NB4 (cell line): ENCODE data around the gene TSTD1.
"Not testable (repeated sequence)": the region's sequence is repeated elsewhere in the genome, so short reads cannot be mapped to it uniquely, and the experiment has no call there.

ENCODE experiments used
- DNase-seq: peaks from one replicate; pipeline ENCODE4 v3.0.0; 2010; ENCODE audit warnings: low read depth
- H3K4me3 ChIP-seq: one replicate; pipeline ENCODE4 v1.5.1; 2011; ENCODE audit warnings: mild to moderate bottlenecking, low read depth, low read length, moderate library complexity
- MAX ChIP-seq: IDR thresholded peaks from 2 replicates; pipeline ENCODE4 v1.6.1; 2011; ENCODE audit warnings: low read depth, low read length
- MYC ChIP-seq: IDR thresholded peaks from 2 replicates; pipeline ENCODE4 v1.6.1; 2011; ENCODE audit warnings: low read depth, low read length
- POLR2A ChIP-seq: IDR thresholded peaks from 2 replicates; pipeline ENCODE4 v1.6.1; 2011; ENCODE audit warnings: mild to moderate bottlenecking; ENCODE audit not compliant: insufficient read length; ENCODE audit errors: extremely low read depth
- TF ChIP-seq, protein P1 (sequence below): IDR thresholded peaks from one replicate; pipeline ENCODE4 v1.5.1; 2012; ENCODE audit warnings: low read depth, low read length

Gene TSTD1

DNA sequence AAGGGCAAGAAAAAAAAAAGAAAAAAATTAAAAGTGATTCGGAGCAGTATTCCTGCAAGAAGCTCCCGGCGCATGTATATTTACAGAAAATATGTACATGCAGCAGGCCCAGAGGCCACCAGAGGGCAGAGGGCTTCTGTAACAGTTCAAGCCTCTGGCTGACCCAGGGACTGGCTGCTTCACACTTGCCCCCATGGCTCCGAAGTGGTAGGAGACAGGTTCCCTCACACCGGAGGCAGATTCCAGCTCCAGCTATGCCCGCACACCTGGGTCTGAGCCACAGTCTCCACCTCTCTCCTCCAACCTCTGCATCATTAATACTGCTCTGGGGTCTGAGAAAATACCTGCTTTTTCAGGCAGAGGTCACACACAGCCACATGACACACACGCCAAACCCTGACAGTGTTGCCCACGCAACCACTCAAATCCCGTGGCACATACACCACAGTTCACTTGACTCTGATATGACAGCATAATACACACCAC lies 33.2 kb upstream of the TSTD1 start:
- no peak for TF ChIP-seq POLR2A
- TF ChIP-seq, protein P1, sequence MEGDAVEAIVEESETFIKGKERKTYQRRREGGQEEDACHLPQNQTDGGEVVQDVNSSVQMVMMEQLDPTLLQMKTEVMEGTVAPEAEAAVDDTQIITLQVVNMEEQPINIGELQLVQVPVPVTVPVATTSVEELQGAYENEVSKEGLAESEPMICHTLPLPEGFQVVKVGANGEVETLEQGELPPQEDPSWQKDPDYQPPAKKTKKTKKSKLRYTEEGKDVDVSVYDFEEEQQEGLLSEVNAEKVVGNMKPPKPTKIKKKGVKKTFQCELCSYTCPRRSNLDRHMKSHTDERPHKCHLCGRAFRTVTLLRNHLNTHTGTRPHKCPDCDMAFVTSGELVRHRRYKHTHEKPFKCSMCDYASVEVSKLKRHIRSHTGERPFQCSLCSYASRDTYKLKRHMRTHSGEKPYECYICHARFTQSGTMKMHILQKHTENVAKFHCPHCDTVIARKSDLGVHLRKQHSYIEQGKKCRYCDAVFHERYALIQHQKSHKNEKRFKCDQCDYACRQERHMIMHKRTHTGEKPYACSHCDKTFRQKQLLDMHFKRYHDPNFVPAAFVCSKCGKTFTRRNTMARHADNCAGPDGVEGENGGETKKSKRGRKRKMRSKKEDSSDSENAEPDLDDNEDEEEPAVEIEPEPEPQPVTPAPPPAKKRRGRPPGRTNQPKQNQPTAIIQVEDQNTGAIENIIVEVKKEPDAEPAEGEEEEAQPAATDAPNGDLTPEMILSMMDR = peak; percentile 67
- H3K4me3 ChIP-seq = no peak overlapping the region
- peak; percentile 73 for DNase-seq

DNA sequence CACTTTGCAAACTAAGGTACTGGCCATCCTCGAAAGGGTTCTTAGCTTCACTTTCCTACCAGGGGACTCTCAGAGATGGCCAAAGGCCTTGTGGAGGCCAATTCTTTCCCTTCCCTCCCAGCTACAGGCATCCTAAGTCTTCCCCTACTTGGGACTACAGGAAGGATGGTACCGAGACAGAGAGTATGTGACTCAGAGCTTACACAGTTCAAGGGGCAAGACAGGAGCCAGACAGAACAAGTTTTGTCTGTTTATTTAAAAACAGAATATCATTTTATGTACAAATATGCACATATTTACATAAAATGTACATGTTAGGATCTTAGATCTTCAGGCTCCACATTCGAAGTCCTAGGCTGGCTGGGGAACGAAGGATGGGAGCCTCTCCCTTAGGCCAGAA lies 32.0 kb upstream of the TSTD1 start:
- TF ChIP-seq MYC (no peak), POLR2A (no peak), MAX (no peak)
- TF ChIP-seq, protein P1 = no peak
- DNase-seq = no peak
- H3K4me3 ChIP-seq = no peak overlapping the region

DNA sequence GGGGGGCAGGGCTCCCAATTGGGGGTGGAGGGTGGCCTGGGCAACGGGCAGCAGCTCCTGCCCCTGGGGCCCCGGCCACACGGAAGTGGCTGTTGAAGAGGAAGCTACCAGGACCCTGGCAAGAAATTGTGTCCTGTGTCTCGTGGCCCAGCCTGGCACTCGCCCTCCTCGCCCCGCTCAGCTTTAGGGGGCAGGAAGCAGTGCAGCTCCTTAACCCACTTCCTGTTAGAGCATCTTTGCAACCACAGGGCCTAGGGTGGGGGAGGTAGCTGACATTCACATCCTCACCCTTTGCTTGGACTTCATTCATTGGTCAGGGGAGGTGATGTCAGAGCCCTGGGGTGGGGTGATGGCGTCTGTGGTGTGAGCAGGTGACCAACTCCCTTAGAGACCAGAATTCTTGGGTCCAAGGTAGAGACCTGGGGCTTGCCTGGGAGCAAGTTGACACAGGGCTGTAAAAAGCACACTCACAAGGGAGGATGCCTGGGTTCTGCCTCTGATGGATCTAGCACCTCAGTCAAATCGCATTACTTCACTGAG lies 31.0 kb upstream of the TSTD1 start, which contains the start of gene ARHGAP30:
ARHGAP30 (minus strand) TSS at position 161 of the 540 bp plus-strand sequence. CDS start 267 bp downstream, outside the sequence.
- peak within 1 kb of the TSS; percentile 70 for H3K4me3 ChIP-seq

DNA sequence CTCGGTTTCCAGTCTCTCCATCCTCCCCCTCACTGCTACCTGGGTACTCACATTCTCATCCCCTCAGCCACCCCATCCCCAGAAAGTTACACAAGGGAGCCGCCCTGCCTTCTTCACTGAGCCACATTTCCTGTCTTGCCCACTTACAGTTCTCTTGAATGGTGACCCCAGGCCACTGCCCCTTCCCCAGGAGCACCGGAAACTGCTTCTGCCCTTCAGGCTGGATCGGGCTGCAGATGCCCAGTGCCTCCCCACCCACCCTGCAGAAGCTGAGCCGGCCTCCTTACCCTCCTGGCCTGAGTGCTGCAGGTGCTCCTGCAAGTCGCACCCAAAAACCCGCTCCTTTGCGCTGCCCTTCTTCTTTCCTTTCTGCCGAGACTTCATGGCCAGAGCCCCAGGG lies 30.5 kb upstream of the TSTD1 start:
- H3K4me3 ChIP-seq = peak overlapping the region; percentile 70
- DNase-seq = no peak

More for the DNA sequence above, 31.0 kb upstream of the TSTD1 start, which contains the start of gene ARHGAP30:
- TF ChIP-seq POLR2A = peak; percentile 57
- TF ChIP-seq, protein P1 = no peak
- TF ChIP-seq MYC = peak; percentile 87
- TF ChIP-seq MAX = peak; percentile 67; the same call in 1 of the 2 replicates
- DNase-seq = peak; percentile 94

DNA sequence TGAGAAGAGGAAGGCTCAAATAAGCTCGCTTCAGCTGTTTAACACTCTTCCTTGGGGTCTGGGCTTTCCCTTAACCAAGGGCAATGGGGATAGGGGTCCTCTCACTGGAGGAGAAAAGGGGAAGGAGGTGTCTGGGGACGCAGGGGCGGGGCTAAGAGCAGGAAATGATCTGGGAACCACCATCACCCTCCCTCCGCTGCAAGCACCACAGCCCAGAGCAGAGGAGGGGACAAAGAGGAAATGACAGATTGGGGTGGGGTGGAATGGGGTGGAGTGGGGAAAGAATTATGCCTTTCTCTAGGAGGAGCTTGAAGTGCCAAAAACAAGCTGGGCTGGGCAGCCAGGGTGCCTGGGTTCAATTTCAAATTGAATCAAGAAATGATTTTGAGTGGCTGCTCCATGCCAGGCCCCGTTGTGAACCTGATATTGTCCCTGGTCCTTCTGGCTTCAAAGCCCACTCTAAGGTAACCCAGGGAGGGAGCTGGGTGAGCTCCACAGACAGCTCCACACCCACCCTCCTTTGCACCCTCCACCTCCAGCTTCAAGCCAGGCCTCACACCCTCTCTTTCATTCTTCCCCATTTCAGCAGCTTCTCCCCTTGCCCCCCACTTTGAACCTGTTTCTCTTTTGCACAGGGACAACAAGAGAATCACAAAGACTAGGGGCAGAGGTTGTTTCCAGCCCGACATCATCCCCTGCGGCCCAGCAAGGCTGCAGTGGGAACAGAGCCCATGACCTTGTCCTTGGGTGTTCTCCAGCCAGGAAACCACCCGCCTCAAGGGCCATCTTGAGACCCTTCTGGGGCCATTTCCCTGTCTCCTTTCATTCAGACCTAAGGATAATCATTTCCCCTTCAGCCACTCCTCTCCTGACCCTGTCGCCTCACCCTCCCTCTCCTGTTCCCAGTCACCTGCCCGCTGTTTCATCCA lies 29.8 kb upstream of the TSTD1 start:
- no peak for TF ChIP-seq MAX
- peak; percentile 2 for TF ChIP-seq POLR2A
- DNase-seq = peak; percentile 94
- H3K4me3 ChIP-seq = peak overlapping the region; percentile 70

More for the DNA sequence above, 30.5 kb upstream of the TSTD1 start:
- no peak for TF ChIP-seq POLR2A
- TF ChIP-seq, protein P1 = no peak
- no peak for TF ChIP-seq MYC
- TF ChIP-seq MAX = no peak

GRCh38 chr1:161066694-161067093 lies 27.9 kb upstream of the TSTD1 start:
- DNase-seq = no peak
- H3K4me3 ChIP-seq = no peak overlapping the region
- TF ChIP-seq, protein P1 = no peak
- TF ChIP-seq MYC (no peak), POLR2A (no peak)

DNA sequence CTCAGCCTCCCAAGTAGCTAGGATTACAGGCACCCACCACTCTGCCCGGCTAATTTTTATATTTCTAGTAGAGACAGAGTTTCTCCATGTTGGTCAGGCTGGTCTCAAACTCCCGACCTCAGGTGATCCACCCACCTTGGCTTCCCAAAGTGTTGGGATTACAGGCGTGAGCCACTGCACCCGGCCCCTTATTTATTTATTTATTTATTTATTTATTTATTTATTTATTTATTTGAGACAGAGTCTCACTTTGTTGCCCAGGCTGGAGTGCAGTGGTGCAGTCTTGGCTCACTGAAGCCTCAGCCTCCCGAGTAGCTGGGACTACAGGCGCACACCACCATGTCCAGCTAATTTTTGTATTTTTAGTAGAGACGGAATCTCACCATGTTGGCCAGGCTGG lies 26.9 kb upstream of the TSTD1 start:
- not testable (repeated sequence) for DNase-seq, H3K4me3 ChIP-seq

DNA sequence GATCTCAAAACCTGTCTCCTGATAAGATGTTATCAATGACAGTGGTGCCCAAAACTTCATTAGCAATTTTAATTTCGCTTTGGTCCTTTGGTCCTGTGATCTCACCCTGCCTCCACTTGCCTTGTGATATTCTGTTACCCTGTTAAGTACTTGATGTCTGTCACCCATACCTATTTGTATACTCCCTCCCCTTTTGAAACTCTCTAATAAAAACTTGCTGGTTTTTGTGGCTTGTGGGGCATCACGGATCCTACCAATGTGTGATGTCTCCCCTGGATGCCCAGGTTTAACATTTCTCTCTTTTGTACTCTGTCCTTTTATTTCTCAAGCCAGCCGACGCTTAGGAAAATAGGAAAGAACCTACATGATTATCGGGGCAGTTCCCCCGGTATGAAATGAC lies 25.2 kb upstream of the TSTD1 start:
- DNase-seq, H3K4me3 ChIP-seq: not testable (repeated sequence)
